Activated naive CD8-positive, alpha-beta T cell treated with anti-CD3 and anti-CD28 coated beads, Interleukin-2, amount 10 ng/mL, durations not matched to agents 7 days and 5 days (primary cell): ENCODE measurements around the gene TMTC4. TPM values are rescaled to one million over a fixed set of nuclear protein-coding genes. Genes with fewer than 3 reads are reported as not detected.
"Not testable (repeated sequence)": the region's sequence is repeated elsewhere in the genome, so short reads cannot be mapped to it uniquely, and the experiment has no call there.

Source experiments
- ATAC-seq: fragments of 150-1000 bp; cut with Tn5 transposase; one replicate; pipeline ENCODE4 v1.10.0; 2021; ENCODE audit warnings: low read depth, moderate library complexity
- POLR2A ChIA-PET: fragments of 350-600 bp; sonication (Branson Sonifier 250); formaldehyde crosslinking; loops from one replicate; lab custom pipeline; 2021; ENCODE audit warnings: antibody characterized with exemption; lab: Charles Lee
- DNase-seq: peaks from one replicate; pipeline ENCODE4 v3.0.0; 2021
- H3K27ac Mint-ChIP-seq: one replicate; pipeline ENCODE4 v1.8.0; 2022; ENCODE audit warnings: mild to moderate bottlenecking, mixed read lengths
- H3K27me3 Mint-ChIP-seq: one replicate; pipeline ENCODE4 v1.8.0; 2022; ENCODE audit warnings: mild to moderate bottlenecking, moderate library complexity, mixed read lengths
- H3K36me3 Mint-ChIP-seq: one replicate; pipeline ENCODE4 v1.8.0; 2021; ENCODE audit warnings: mild to moderate bottlenecking, mixed read lengths
- H3K4me1 Mint-ChIP-seq: one replicate; pipeline ENCODE4 v1.8.0; 2021; ENCODE audit warnings: mixed read lengths
- H3K4me3 Mint-ChIP-seq: one replicate; pipeline ENCODE4 v1.8.0; 2022; ENCODE audit warnings: mild to moderate bottlenecking, moderate library complexity, mixed read lengths
- H3K9me3 Mint-ChIP-seq: one replicate; pipeline ENCODE4 v1.8.0; 2021; ENCODE audit warnings: mixed read lengths
- total RNA-seq, 2 experiments: library from RNA; stranded (reverse); gene quantifications; one replicate each; pipeline ENCODE4 v1.2.3, GENCODE V29; 2021

The TMTC4 gene
- total RNA-seq = 10 to 100 TPM; 34.6 to 38.8 TPM

GRCh38 chr13:100674572-100674871, at the start of gene TMTC4:
Gene TMTC4, minus strand, starts transcription at chr13:100674795. Its CDS starts 4,433 bp downstream, at chr13:100670362.
- Mint-ChIP-seq H3K4me1 (peaks cover 26% of the 10 kb centered on the region), H3K4me3 (peak within 1 kb of the TSS; percentile 95), H3K27ac (peak within 1 kb of the TSS; percentile 93), H3K27me3 (peaks cover 3% of the 10 kb centered on the region), H3K9me3 (no peaks in the 10 kb centered on the region), H3K36me3 (no peaks in the 10 kb centered on the region)
- POLR2A ChIA-PET = interaction anchor here (0.6 to 2.5 kb wide), 16 partner anchors 10 to 1922 kb away, joined by 3 to 15 read pairs (median 4); partner anchors contain the start of gene GGACT
- DNase-seq (no peak), ATAC-seq (peak; percentile 48)

DNA sequence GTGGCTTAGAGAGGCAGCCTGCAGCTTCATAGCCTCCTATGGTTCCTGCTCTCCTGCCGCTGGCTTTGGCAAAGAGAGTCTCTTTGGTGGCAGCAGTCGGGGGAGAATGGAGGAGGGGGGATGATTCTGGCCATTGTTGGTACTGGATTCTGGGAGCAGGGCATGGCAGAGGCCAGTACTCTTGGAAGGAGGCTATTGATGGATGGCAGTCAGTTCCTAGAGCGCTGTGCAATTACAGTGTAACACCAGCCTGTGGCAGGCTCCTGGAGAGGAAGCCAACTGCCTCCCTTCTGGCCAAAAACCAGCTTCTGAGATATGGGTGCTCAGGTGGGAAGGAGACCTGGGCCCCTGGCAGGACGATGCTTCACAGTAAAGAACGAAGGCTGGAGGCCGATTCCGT, 47.9 kb upstream of the TMTC4 start:
- no peak for ATAC-seq

GRCh38 chr13:100721885-100722512, 47.4 kb upstream of the TMTC4 start:
- Mint-ChIP-seq H3K27me3 (peaks cover 12% of the 10 kb centered on the region), H3K27ac (no peak overlapping the region), H3K36me3 (no peaks in the 10 kb centered on the region), H3K9me3 (peaks cover 3% of the 10 kb centered on the region), H3K4me3 (no peak overlapping the region), H3K4me1 (peaks cover 1% of the 10 kb centered on the region)
- ATAC-seq (no peak), DNase-seq (no peak)
- POLR2A ChIA-PET = no interaction called here

More for the DNA sequence above, 47.9 kb upstream of the TMTC4 start:
- DNase-seq = no peak
- Mint-ChIP-seq H3K4me3 (no peak overlapping the region), H3K36me3 (no peaks in the 10 kb centered on the region), H3K4me1 (peaks cover 1% of the 10 kb centered on the region), H3K27ac (no peak overlapping the region), H3K9me3 (peaks cover 3% of the 10 kb centered on the region), H3K27me3 (peaks cover 13% of the 10 kb centered on the region)
- POLR2A ChIA-PET = no interaction called here

DNA sequence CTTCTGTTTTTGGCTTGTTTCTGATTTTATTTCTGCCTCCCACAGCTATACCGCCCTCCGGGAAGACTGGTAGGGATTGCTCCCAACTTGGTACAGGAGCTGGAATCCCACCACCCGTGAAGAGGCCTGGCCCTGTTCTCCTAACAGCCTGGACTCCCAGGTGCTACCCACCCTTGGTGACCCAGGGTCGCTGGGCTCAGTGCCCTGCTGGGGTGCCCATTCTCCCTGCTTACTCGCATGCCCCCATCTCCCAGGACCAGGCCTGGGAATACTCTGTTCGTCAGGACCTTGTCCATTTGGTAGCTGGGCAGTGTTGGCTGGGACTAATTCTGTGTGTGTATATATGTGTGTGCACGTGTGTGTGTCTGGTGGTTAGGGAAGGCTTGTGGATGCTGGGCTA, 41.0 kb upstream of the TMTC4 start:
- no peak overlapping the region for H3K27ac Mint-ChIP-seq
- peaks cover 4% of the 10 kb centered on the region for H3K27me3 Mint-ChIP-seq
- POLR2A ChIA-PET = no interaction called here
- H3K4me3 Mint-ChIP-seq = no peak overlapping the region
- H3K9me3 Mint-ChIP-seq = peaks cover 1% of the 10 kb centered on the region
- ATAC-seq (no peak), DNase-seq (no peak)
- H3K4me1 Mint-ChIP-seq = no peaks in the 10 kb centered on the region
- no peaks in the 10 kb centered on the region for H3K36me3 Mint-ChIP-seq

GRCh38 chr13:100714478-100714877, 39.9 kb upstream of the TMTC4 start:
- no peaks in the 10 kb centered on the region for H3K4me1 Mint-ChIP-seq
- no peak for DNase-seq
- no peak for ATAC-seq
- POLR2A ChIA-PET = no interaction called here
- peaks cover 4% of the 10 kb centered on the region for H3K27me3 Mint-ChIP-seq
- no peak overlapping the region for H3K27ac Mint-ChIP-seq
- no peaks in the 10 kb centered on the region for H3K9me3 Mint-ChIP-seq
- no peaks in the 10 kb centered on the region for H3K36me3 Mint-ChIP-seq
- no peak overlapping the region for H3K4me3 Mint-ChIP-seq

DNA sequence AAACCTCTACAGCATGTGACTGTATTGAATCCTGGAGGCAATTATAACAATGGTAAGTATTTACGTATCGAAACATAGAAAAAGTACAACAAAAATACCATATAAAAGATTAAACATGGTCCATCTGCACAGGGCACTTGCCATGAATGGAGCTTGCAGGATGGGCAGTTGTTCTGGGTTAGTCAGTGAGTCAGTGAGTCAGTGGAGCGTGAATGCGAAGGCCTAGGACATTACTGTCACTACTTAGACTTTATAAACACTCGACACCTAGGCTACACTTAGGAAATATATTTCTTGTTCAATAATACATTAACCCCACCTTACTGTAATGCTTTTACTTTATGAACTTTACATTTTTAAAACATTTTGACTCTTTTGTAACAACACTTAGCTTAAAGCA, 35.6 kb upstream of the TMTC4 start:
- no peak for ATAC-seq
- no peaks in the 10 kb centered on the region for H3K4me1 Mint-ChIP-seq
- DNase-seq = no peak
- no peaks in the 10 kb centered on the region for H3K36me3 Mint-ChIP-seq
- H3K9me3 Mint-ChIP-seq = no peaks in the 10 kb centered on the region
- no peak overlapping the region for H3K4me3 Mint-ChIP-seq
- H3K27me3 Mint-ChIP-seq = peaks cover 7% of the 10 kb centered on the region
- no peak overlapping the region for H3K27ac Mint-ChIP-seq
- POLR2A ChIA-PET = no interaction called here

GRCh38 chr13:100707818-100708740, 33.5 kb upstream of the TMTC4 start:
- POLR2A ChIA-PET = no interaction called here
- H3K27ac Mint-ChIP-seq = no peak overlapping the region
- no peaks in the 10 kb centered on the region for H3K4me1 Mint-ChIP-seq
- H3K4me3 Mint-ChIP-seq = no peak overlapping the region
- no peaks in the 10 kb centered on the region for H3K9me3 Mint-ChIP-seq
- no peak for ATAC-seq
- peaks cover 3% of the 10 kb centered on the region for H3K27me3 Mint-ChIP-seq
- DNase-seq = no peak
- no peaks in the 10 kb centered on the region for H3K36me3 Mint-ChIP-seq

- ATAC-seq, H3K4me1 Mint-ChIP-seq, H3K36me3 Mint-ChIP-seq, POLR2A ChIA-PET, H3K9me3 Mint-ChIP-seq, H3K27ac Mint-ChIP-seq, H3K27me3 Mint-ChIP-seq, H3K4me3 Mint-ChIP-seq, DNase-seq: not testable (repeated sequence)
Observed at GRCh38 chr13:100698331-100698730, 23.7 kb upstream of the TMTC4 start.

DNA sequence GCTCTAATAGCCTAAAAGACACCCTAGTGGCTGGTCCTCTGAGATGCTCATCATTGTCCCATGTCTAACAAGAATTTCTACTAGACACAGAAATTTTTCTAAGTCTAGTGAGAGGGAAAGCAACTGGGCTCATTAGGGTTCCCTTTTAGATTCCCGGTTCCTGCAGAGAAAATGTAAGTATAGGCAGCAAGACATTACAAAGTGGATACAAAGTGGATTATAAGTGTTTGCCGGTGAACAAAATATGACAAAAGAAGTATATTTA, 20.8 kb upstream of the TMTC4 start:
- H3K27me3 Mint-ChIP-seq = peaks cover 13% of the 10 kb centered on the region
- POLR2A ChIA-PET = no interaction called here
- no peak for DNase-seq

GRCh38 chr13:100694722-100695508, 20.3 kb upstream of the TMTC4 start:
- H3K27ac Mint-ChIP-seq = no peak overlapping the region
- DNase-seq (no peak), ATAC-seq (no peak)
- no peaks in the 10 kb centered on the region for H3K36me3 Mint-ChIP-seq
- no peaks in the 10 kb centered on the region for H3K4me1 Mint-ChIP-seq
- peaks cover 13% of the 10 kb centered on the region for H3K27me3 Mint-ChIP-seq
- H3K9me3 Mint-ChIP-seq = peaks cover 7% of the 10 kb centered on the region
- POLR2A ChIA-PET = no interaction called here
- H3K4me3 Mint-ChIP-seq = no peak overlapping the region

More for the DNA sequence above, 20.8 kb upstream of the TMTC4 start:
- ATAC-seq = no peak
- peaks cover 7% of the 10 kb centered on the region for H3K9me3 Mint-ChIP-seq
- no peak overlapping the region for H3K27ac Mint-ChIP-seq
- no peaks in the 10 kb centered on the region for H3K4me1 Mint-ChIP-seq
- no peak overlapping the region for H3K4me3 Mint-ChIP-seq
- H3K36me3 Mint-ChIP-seq = no peaks in the 10 kb centered on the region

GRCh38 chr13:100689191-100689590, 14.6 kb upstream of the TMTC4 start:
- Mint-ChIP-seq H3K36me3 (peaks cover 2% of the 10 kb centered on the region), H3K4me3 (no peak overlapping the region), H3K27me3 (peaks cover 22% of the 10 kb centered on the region), H3K4me1 (no peaks in the 10 kb centered on the region), H3K27ac (no peak overlapping the region), H3K9me3 (peaks cover 15% of the 10 kb centered on the region)
- ATAC-seq = no peak
- no peak for DNase-seq
- POLR2A ChIA-PET = no interaction called here

- Mint-ChIP-seq H3K27me3 (peaks cover 9% of the 10 kb centered on the region), H3K4me3 (no peak overlapping the region), H3K9me3 (peaks cover 1% of the 10 kb centered on the region), H3K4me1 (peaks cover 9% of the 10 kb centered on the region), H3K27ac (no peak overlapping the region), H3K36me3 (no peaks in the 10 kb centered on the region)
- no peak for ATAC-seq
- DNase-seq = no peak
- POLR2A ChIA-PET = no interaction called here
Observed at GRCh38 chr13:100680131-100680530, 5.5 kb upstream of the TMTC4 start.

- ATAC-seq, H3K27ac Mint-ChIP-seq, H3K27me3 Mint-ChIP-seq, POLR2A ChIA-PET, H3K9me3 Mint-ChIP-seq, H3K4me3 Mint-ChIP-seq, H3K36me3 Mint-ChIP-seq, DNase-seq: not testable (repeated sequence)
- peaks cover 24% of the 10 kb centered on the region for H3K4me1 Mint-ChIP-seq
Observed at GRCh38 chr13:100677128-100677527, 2.5 kb upstream of the TMTC4 start.
